HepG2 (cell line): ENCODE results near the gene MYLK2. TPM values are rescaled to one million over a fixed set of nuclear protein-coding genes. Genes with fewer than 3 reads are reported as not detected.
A peak's percentile ranks its signal among the peaks of the same experiment; 100 is the strongest.
"Not testable (repeated sequence)": the region's sequence is repeated elsewhere in the genome, so short reads cannot be mapped to it uniquely, and the experiment has no call there.

ENCODE experiments used
- ATAC-seq: fragments of 200-7000 bp; cut with Tn5 transposase; 3 replicates; pipeline ENCODE4 v1.9.1; 2020; ENCODE audit warnings: mild to moderate bottlenecking, moderate library complexity
- BruUV-seq: library from RNA; stranded (reverse); fragments of 400-500 nt; replicated peaks from 2 replicates; lab custom pipeline; 2021; lab: Mats Ljungman, UMichigan
- CTCF ChIA-PET: fragments of 300-600 bp; formaldehyde crosslinking; extraction: SDS; loops from one replicate; lab custom pipeline; 2021; ENCODE audit warnings: low total read pairs, inconsistent platforms, low intra/inter-chr PET ratio; lab: Yijun Ruan, JAX
- POLR2A ChIA-PET: fragments of 350-600 bp; sonication (Branson Sonifier 250); formaldehyde crosslinking; loops from one replicate; lab custom pipeline; 2020; ENCODE audit warnings: antibody characterized with exemption, inconsistent platforms; lab: Yijun Ruan, JAX
- DNase-seq: peaks from one replicate; pipeline ENCODE4 v3.0.0-alpha.2; 2015; ENCODE audit warnings: low spot score
- FAIRE-seq: peaks from 3 replicates; lab custom pipeline; 2011; peaks lifted over from hg19 to GRCh38; lab: Jason Lieb, UNC
- H2AFZ ChIP-seq: one replicate; pipeline ENCODE4 v1.6.1; 2011; ENCODE audit warnings: low read length, inconsistent platforms
- H3K27ac ChIP-seq: fragments of 300-600 bp; 3 replicates; pipeline ENCODE4 v1.8.0; 2011; ENCODE audit warnings: mixed run types, mild to moderate bottlenecking, mixed read lengths, low read length, inconsistent platforms; ENCODE audit not compliant: insufficient read depth; ENCODE audit errors: extremely low read length
- H3K27me3 ChIP-seq, 2 experiments: fragments of 200-600 bp in 1 of 2; 2 replicates in 1 of 2; 3 replicates in 1 of 2; pipeline versions ENCODE4 v1.6.0 to v1.8.0; 2011; ENCODE audit warnings: low read length in 2 of 2, mild to moderate bottlenecking in 2 of 2, moderate library complexity in 2 of 2, inconsistent platforms in 1 of 2; ENCODE audit not compliant: insufficient read depth in 2 of 2, control insufficient read depth in 1 of 2
- H3K36me3 ChIP-seq, 2 experiments: fragments of 200-600 bp in 1 of 2; replicated peaks in 1 of 2; 2 replicates in 1 of 2; 3 replicates in 1 of 2; pipeline versions ENCODE4 v1.5.1 to v1.8.0; 2011; ENCODE audit warnings: low read length in 2 of 2, inconsistent platforms in 1 of 2; ENCODE audit not compliant: insufficient read depth in 2 of 2, control insufficient read depth in 1 of 2
- H3K4me1 ChIP-seq: 2 replicates; pipeline ENCODE4 v1.5.1; 2012; ENCODE audit warnings: low read length, inconsistent platforms; ENCODE audit not compliant: insufficient read depth
- H3K4me2 ChIP-seq: 2 replicates; pipeline ENCODE4 v1.6.0; 2011; ENCODE audit warnings: low read depth, low read length, inconsistent platforms
- H3K4me3 ChIP-seq, 3 experiments: fragments of 200-600 bp in 1 of 3; sonication (generic), shearing (Covaris generic) in 1 of 3; replicated peaks in 1 of 3; 2 replicates each; pipeline ENCODE4 v1.5.1; 2011 to 2016; ENCODE audit warnings: low read length in 3 of 3, inconsistent platforms in 2 of 3, low read depth in 2 of 3, mild to moderate bottlenecking in 2 of 3, control low read depth in 1 of 3, mixed read lengths in 1 of 3; ENCODE audit not compliant: insufficient read depth in 1 of 3
- H3K79me2 ChIP-seq: one replicate; pipeline ENCODE4 v1.6.1; 2011; ENCODE audit warnings: low read length, inconsistent platforms; ENCODE audit not compliant: insufficient read depth
- H3K9ac ChIP-seq: 2 replicates; pipeline ENCODE4 v1.6.0; 2011; ENCODE audit warnings: mild to moderate bottlenecking, low read depth, low read length, inconsistent platforms; ENCODE audit not compliant: insufficient read depth
- H3K9me3 ChIP-seq: 2 replicates; pipeline ENCODE4 v1.5.1; 2012; ENCODE audit warnings: mild to moderate bottlenecking, low read length
- H4K20me1 ChIP-seq: 2 replicates; pipeline ENCODE4 v1.6.0; 2011; ENCODE audit warnings: inconsistent platforms, mild to moderate bottlenecking, low read length, moderate library complexity; ENCODE audit not compliant: insufficient read depth
- ELF3 ChIP-seq: IDR thresholded peaks from 2 replicates; pipeline ENCODE4 v1.6.1; 2016; ENCODE audit warnings: missing genetic modification reagents, missing compliant biosample characterization
- FOXK2 ChIP-seq: fragments of 450-650 bp; IDR thresholded peaks from 2 replicates; pipeline ENCODE4 v1.6.1; 2016
- PCBP2 ChIP-seq: fragments of 200-400 bp; formaldehyde crosslinking; optimal IDR thresholded peaks from 2 replicates; pipeline ENCODE3; 2018; ENCODE audit warnings: low read length, low read depth; ENCODE audit not compliant: poor library complexity, severe bottlenecking
- RORA ChIP-seq: sonication (generic); formaldehyde crosslinking; IDR thresholded peaks from 2 replicates; pipeline ENCODE4 v1.5.0; 2020; ENCODE audit warnings: mild to moderate bottlenecking, missing genetic modification reagents, moderate library complexity
- SMYD3 ChIP-seq: sonication (generic); formaldehyde crosslinking; IDR thresholded peaks from 2 replicates; pipeline ENCODE4 v1.8.1; 2023; ENCODE audit warnings: mild to moderate bottlenecking, missing genetic modification reagents
- ZNF367 ChIP-seq: sonication (generic); formaldehyde crosslinking; IDR thresholded peaks from 2 replicates; pipeline ENCODE4 v1.4.0; 2020; ENCODE audit warnings: missing genetic modification reagents, borderline replicate concordance
- ZNF772 ChIP-seq: sonication (generic); formaldehyde crosslinking; IDR thresholded peaks from 2 replicates; pipeline ENCODE4 v1.5.0; 2020; ENCODE audit warnings: mild to moderate bottlenecking, missing genetic modification reagents
- WGBS: methylation state at CpG from one replicate; pipeline ENCODE4 v1.1.6; 2017; ENCODE audit warnings: low lambda C conversion rate; 5-methylcytosine and 5-hydroxymethylcytosine counted together
- in situ Hi-C: cut with HindIII; loops from 2 replicates; pipeline ENCODE4 v1.10.0; 2017; ENCODE audit warnings: low pct_unique_long_range_greater_than_20kb; ENCODE audit not compliant: extremely low pct_ligation_motif_present
- intact Hi-C: fragments of 100-400 bp; cut with micrococcal nuclease; formaldehyde crosslinking; loops from one replicate; pipeline ENCODE4 v1.10.0; 2022; ENCODE audit not compliant: unreplicated experiment
- polyA plus RNA-seq, 8 experiments: library from polyadenylated mRNA; depleted of rRNA in 3 of 8; stranded (reverse) in 7 of 8; unstranded in 1 of 8; fragments of >200 nt; fragmentation: Illumina TruSeq in 4 of 8; extraction: Trizol in 4 of 8; gene quantifications; 2 replicates each; pipeline versions ENCODE4 v1.2.1 to v1.2.3, GENCODE V29; 2011 to 2016; ENCODE audit warnings: low read depth in 4 of 8, missing spikeins in 1 of 8, mixed read lengths in 1 of 8; ENCODE audit not compliant: insufficient read depth in 1 of 8
- total RNA-seq, 5 experiments: library from RNA; depleted of rRNA; stranded (reverse); fragments of >200 nt; fragmentation: Illumina TruSeq; extraction: Trizol; gene quantifications; 2 replicates each; pipeline ENCODE4 v1.2.3, GENCODE V29; 2016; ENCODE audit warnings: low read depth in 1 of 5
- TF ChIP-seq, protein P1 (sequence below): sonication (generic); formaldehyde crosslinking; IDR thresholded peaks from 2 replicates; pipeline ENCODE4 v1.8.0; 2022; ENCODE audit warnings: mild to moderate bottlenecking, missing genetic modification reagents, moderate library complexity
- TF ChIP-seq, protein P2 (sequence below): conservative IDR thresholded peaks from 2 replicates; pipeline ENCODE4 v1.6.1; 2018; ENCODE audit warnings: missing genetic modification reagents
- TF ChIP-seq, protein P3 (sequence below): sonication (generic); formaldehyde crosslinking; IDR thresholded peaks from 2 replicates; pipeline ENCODE4 v1.8.0; 2022; ENCODE audit warnings: missing genetic modification reagents, mild to moderate bottlenecking, moderate library complexity, borderline replicate concordance
- TF ChIP-seq, protein P4 (sequence below): sonication (generic); formaldehyde crosslinking; IDR thresholded peaks from 2 replicates; pipeline ENCODE4 v1.4.0; 2020; ENCODE audit warnings: missing genetic modification reagents

MYLK2 gene
- total and polyA plus RNA-seq, 2 of the 13 experiments (the other 11 are each of a cell fraction or from before 2014, with no cell fraction given) = 0.27 TPM; not detected in 1

- in situ Hi-C loops = no loop called here
- H3K9me3 ChIP-seq = no peaks in the 10 kb centered on the region
- TF ChIP-seq, protein P1, sequence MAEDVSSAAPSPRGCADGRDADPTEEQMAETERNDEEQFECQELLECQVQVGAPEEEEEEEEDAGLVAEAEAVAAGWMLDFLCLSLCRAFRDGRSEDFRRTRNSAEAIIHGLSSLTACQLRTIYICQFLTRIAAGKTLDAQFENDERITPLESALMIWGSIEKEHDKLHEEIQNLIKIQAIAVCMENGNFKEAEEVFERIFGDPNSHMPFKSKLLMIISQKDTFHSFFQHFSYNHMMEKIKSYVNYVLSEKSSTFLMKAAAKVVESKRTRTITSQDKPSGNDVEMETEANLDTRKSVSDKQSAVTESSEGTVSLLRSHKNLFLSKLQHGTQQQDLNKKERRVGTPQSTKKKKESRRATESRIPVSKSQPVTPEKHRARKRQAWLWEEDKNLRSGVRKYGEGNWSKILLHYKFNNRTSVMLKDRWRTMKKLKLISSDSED (CRISPR knock-in tag) = no peak
- TF ChIP-seq ELF3 (CRISPR knock-in tag) (no peak), ZNF772 (CRISPR knock-in tag) (no peak), ZNF367 (CRISPR knock-in tag) (no peak), PCBP2 (no peak), RORA (no peak), FOXK2 (no peak), SMYD3 (CRISPR knock-in tag) (no peak)
- TF ChIP-seq, protein P2, sequence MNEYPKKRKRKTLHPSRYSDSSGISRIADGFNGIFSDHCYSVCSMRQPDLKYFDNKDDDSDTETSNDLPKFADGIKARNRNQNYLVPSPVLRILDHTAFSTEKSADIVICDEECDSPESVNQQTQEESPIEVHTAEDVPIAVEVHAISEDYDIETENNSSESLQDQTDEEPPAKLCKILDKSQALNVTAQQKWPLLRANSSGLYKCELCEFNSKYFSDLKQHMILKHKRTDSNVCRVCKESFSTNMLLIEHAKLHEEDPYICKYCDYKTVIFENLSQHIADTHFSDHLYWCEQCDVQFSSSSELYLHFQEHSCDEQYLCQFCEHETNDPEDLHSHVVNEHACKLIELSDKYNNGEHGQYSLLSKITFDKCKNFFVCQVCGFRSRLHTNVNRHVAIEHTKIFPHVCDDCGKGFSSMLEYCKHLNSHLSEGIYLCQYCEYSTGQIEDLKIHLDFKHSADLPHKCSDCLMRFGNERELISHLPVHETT (CRISPR knock-in tag) = no peak
- TF ChIP-seq, protein P3, sequence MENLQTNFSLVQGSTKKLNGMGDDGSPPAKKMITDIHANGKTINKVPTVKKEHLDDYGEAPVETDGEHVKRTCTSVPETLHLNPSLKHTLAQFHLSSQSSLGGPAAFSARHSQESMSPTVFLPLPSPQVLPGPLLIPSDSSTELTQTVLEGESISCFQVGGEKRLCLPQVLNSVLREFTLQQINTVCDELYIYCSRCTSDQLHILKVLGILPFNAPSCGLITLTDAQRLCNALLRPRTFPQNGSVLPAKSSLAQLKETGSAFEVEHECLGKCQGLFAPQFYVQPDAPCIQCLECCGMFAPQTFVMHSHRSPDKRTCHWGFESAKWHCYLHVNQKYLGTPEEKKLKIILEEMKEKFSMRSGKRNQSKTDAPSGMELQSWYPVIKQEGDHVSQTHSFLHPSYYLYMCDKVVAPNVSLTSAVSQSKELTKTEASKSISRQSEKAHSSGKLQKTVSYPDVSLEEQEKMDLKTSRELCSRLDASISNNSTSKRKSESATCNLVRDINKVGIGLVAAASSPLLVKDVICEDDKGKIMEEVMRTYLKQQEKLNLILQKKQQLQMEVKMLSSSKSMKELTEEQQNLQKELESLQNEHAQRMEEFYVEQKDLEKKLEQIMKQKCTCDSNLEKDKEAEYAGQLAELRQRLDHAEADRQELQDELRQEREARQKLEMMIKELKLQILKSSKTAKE (CRISPR knock-in tag) = no peak
- TF ChIP-seq, protein P4, sequence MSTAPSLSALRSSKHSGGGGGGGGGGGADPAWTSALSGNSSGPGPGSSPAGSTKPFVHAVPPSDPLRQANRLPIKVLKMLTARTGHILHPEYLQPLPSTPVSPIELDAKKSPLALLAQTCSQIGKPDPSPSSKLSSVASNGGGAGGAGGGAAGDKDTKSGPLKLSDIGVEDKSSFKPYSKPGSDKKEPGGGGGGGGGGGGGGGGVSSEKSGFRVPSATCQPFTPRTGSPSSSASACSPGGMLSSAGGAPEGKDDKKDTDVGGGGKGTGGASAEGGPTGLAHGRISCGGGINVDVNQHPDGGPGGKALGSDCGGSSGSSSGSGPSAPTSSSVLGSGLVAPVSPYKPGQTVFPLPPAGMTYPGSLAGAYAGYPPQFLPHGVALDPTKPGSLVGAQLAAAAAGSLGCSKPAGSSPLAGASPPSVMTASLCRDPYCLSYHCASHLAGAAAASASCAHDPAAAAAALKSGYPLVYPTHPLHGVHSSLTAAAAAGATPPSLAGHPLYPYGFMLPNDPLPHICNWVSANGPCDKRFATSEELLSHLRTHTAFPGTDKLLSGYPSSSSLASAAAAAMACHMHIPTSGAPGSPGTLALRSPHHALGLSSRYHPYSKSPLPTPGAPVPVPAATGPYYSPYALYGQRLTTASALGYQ (CRISPR knock-in tag) = no peak
- TF ChIP-seq, all 625 proteins: peak for 0
- H3K36me3 ChIP-seq = no peaks in the 10 kb centered on the region
- H3K9ac ChIP-seq = no peak overlapping the region
- ChIA-PET CTCF (no interaction called here), POLR2A (no interaction called here)
- H3K79me2 ChIP-seq = no peaks in the 10 kb centered on the region
- BruUV-seq = no TSS peak
- intact Hi-C loops = no loop called here
- H3K27ac ChIP-seq = no peak overlapping the region
- no peak overlapping the region for H3K4me2 ChIP-seq
- no peak overlapping the region for H2AFZ ChIP-seq
- H3K4me1 ChIP-seq = no peaks in the 10 kb centered on the region
- DNase-seq (no peak), ATAC-seq (no peak), FAIRE-seq (peak; percentile 12)
- H4K20me1 ChIP-seq = no peaks in the 10 kb centered on the region
- H3K27me3 ChIP-seq = peaks cover 0 to 1% of the 10 kb centered on the region in 2 experiments; a peak in 1 of 5 replicates
- H3K4me3 ChIP-seq = no peak overlapping the region
Measured at GRCh38 chr20:31813611-31814010, 5.5 kb upstream of the MYLK2 start.

DNA sequence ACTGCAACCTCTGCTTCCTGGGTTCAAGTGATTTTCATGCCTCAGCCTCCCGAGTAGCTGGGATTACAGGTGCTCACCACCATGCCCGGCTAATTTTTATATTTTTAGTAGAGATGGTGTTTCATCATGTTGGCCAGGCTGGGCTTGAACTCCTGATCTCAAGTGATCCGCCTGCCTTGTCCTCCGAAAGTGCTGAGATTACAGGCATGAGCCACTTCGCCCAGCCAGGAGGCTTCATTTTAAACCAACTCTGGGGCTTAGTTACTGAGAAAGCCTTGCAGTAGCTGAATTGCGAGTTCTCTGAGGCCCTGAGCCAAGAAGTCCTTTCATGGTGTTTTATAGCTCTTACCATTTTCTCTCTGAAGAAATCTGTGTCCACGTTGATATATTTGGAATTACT is 5.0 kb upstream of the MYLK2 start:
- ATAC-seq, H3K4me3 ChIP-seq, H4K20me1 ChIP-seq, H3K36me3 ChIP-seq, in situ Hi-C loops, CTCF ChIA-PET, H3K9ac ChIP-seq, DNase-seq, H2AFZ ChIP-seq, H3K4me2 ChIP-seq, H3K79me2 ChIP-seq, FAIRE-seq, POLR2A ChIA-PET, H3K9me3 ChIP-seq, H3K27ac ChIP-seq, H3K4me1 ChIP-seq, BruUV-seq, intact Hi-C loops, H3K27me3 ChIP-seq: not testable (repeated sequence)
- WGBS = 54% methylated on average over 7 of the region's 7 CpGs
